RWPE2 (cell line): ENCODE data around the gene C1GALT1C1L.
"Not testable (repeated sequence)": the region's sequence is repeated elsewhere in the genome, so short reads cannot be mapped to it uniquely, and the experiment has no call there.

Source experiments
- ATAC-seq: fragments of 200-7000 bp; cut with Tn5 transposase; 3 replicates; pipeline ENCODE4 v1.9.1; 2021; ENCODE audit warnings: low read depth
- DNase-seq: peaks from one replicate; pipeline ENCODE4 v3.0.0-alpha.2; 2020; ENCODE audit warnings: low spot score
- H3K27ac ChIP-seq: fragments of 450-650 bp; 2 replicates; pipeline ENCODE4 v1.5.1; 2017; ENCODE audit warnings: mild to moderate bottlenecking; ENCODE audit not compliant: poor library complexity, severe bottlenecking
- H3K27me3 ChIP-seq: fragments of 250-450 bp; sonication (Bioruptor Pico); 2 replicates; pipeline ENCODE4 v1.5.1; 2021; ENCODE audit warnings: mild to moderate bottlenecking, moderate library complexity; ENCODE audit not compliant: insufficient read depth, poor library complexity, severe bottlenecking
- H3K36me3 ChIP-seq: fragments of 250-450 bp; sonication (Bioruptor Pico); 2 replicates; pipeline ENCODE4 v1.5.1; 2020; ENCODE audit warnings: low read depth, mild to moderate bottlenecking, moderate library complexity
- H3K4me1 ChIP-seq: fragments of 250-450 bp; sonication (Bioruptor Pico); 2 replicates; pipeline ENCODE4 v1.5.1; 2021; ENCODE audit warnings: mild to moderate bottlenecking, moderate library complexity; ENCODE audit not compliant: insufficient read depth, poor library complexity, severe bottlenecking
- H3K4me3 ChIP-seq: fragments of 250-450 bp; sonication (Bioruptor Pico); 2 replicates; pipeline ENCODE4 v1.5.1; 2021; ENCODE audit warnings: mild to moderate bottlenecking, moderate library complexity; ENCODE audit not compliant: severe bottlenecking
- H3K9me3 ChIP-seq: fragments of 250-450 bp; sonication (Bioruptor Pico); 2 replicates; pipeline ENCODE4 v1.5.1; 2021; ENCODE audit warnings: mild to moderate bottlenecking, moderate library complexity; ENCODE audit not compliant: severe bottlenecking
- CTCF ChIP-seq: fragments of 450-650 bp; IDR thresholded peaks from one replicate; pipeline ENCODE4 v1.5.1; 2017; ENCODE audit warnings: mild to moderate bottlenecking, moderate library complexity; ENCODE audit not compliant: poor library complexity, severe bottlenecking

The C1GALT1C1L gene

GRCh38 chr2:43637030-43637803, 39.0 kb downstream of the C1GALT1C1L start, which contains the start of gene PLEKHH2:
PLEKHH2 (plus strand) TSS chr2:43637260; CDS start chr2:43644674, 7,414 bp downstream.
- Histone ChIP-seq H3K27me3 (peaks cover 7% of the 10 kb centered on the region), H3K4me1 (peaks cover 4% of the 10 kb centered on the region), H3K9me3 (no peaks in the 10 kb centered on the region), H3K27ac (no peak within 1 kb of the TSS), H3K36me3 (no peaks in the 10 kb centered on the region), H3K4me3 (peak within 1 kb of the TSS; percentile 79)
- no peak for TF ChIP-seq CTCF
- DNase-seq = peak; percentile 85
- ATAC-seq = peak; percentile 99

GRCh38 chr2:43636621-43637020, 39.6 kb downstream of the C1GALT1C1L start:
- no peaks in the 10 kb centered on the region for H3K9me3 ChIP-seq
- peaks cover 4% of the 10 kb centered on the region for H3K4me1 ChIP-seq
- peak overlapping the region; percentile 79 for H3K4me3 ChIP-seq
- H3K27ac ChIP-seq = no peak overlapping the region
- peaks cover 7% of the 10 kb centered on the region for H3K27me3 ChIP-seq
- H3K36me3 ChIP-seq = no peaks in the 10 kb centered on the region
- ATAC-seq (no peak; the same call in 2 of the 3 replicates), DNase-seq (no peak)
- TF ChIP-seq CTCF = no peak

GRCh38 chr2:43636153-43636552, 40.1 kb downstream of the C1GALT1C1L start:
- not testable (repeated sequence) for H3K4me1 ChIP-seq, H3K27ac ChIP-seq, H3K4me3 ChIP-seq, H3K27me3 ChIP-seq, ATAC-seq, H3K36me3 ChIP-seq, DNase-seq, H3K9me3 ChIP-seq

GRCh38 chr2:43634604-43635306, 41.5 kb downstream of the C1GALT1C1L start:
- TF ChIP-seq CTCF = no peak
- Histone ChIP-seq H3K27ac (no peak overlapping the region), H3K4me3 (no peak overlapping the region), H3K4me1 (peaks cover 4% of the 10 kb centered on the region), H3K36me3 (no peaks in the 10 kb centered on the region), H3K9me3 (no peaks in the 10 kb centered on the region), H3K27me3 (peaks cover 7% of the 10 kb centered on the region)
- DNase-seq (no peak), ATAC-seq (peak; percentile 17; the same call in 2 of the 3 replicates)

- Histone ChIP-seq H3K4me1 (peaks cover 4% of the 10 kb centered on the region), H3K27ac (no peak overlapping the region), H3K27me3 (peaks cover 7% of the 10 kb centered on the region), H3K4me3 (no peak overlapping the region), H3K9me3 (no peaks in the 10 kb centered on the region), H3K36me3 (no peaks in the 10 kb centered on the region)
- ATAC-seq = no peak
- no peak for TF ChIP-seq CTCF
- no peak for DNase-seq
Measured at GRCh38 chr2:43631618-43632317, 44.5 kb downstream of the C1GALT1C1L start.
